Measurements from ENCODE around the gene FANCM.
A peak's percentile ranks its signal among the peaks of the same experiment; 100 is the strongest.

FANCM gene

GRCh38 chr14:45249856-45250575, 114.3 kb downstream of the FANCM start:
- TF ChIP-seq, protein P1, sequence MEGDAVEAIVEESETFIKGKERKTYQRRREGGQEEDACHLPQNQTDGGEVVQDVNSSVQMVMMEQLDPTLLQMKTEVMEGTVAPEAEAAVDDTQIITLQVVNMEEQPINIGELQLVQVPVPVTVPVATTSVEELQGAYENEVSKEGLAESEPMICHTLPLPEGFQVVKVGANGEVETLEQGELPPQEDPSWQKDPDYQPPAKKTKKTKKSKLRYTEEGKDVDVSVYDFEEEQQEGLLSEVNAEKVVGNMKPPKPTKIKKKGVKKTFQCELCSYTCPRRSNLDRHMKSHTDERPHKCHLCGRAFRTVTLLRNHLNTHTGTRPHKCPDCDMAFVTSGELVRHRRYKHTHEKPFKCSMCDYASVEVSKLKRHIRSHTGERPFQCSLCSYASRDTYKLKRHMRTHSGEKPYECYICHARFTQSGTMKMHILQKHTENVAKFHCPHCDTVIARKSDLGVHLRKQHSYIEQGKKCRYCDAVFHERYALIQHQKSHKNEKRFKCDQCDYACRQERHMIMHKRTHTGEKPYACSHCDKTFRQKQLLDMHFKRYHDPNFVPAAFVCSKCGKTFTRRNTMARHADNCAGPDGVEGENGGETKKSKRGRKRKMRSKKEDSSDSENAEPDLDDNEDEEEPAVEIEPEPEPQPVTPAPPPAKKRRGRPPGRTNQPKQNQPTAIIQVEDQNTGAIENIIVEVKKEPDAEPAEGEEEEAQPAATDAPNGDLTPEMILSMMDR (IDR thresholded peaks at IDR 0.05; ENCODE audit: control insufficient read depth, extremely low read depth, insufficient read depth): no peak
- peak overlapping the region; percentile 6; the same call in 1 of the 2 replicates for H3K4me3 ChIP-seq (ENCODE audit: low read depth, low read length)
- DNase-seq (ENCODE audit: low read depth): no peak
